Hippocampal formation (tissue), 2 donors: ENCODE measurements around the gene SLC39A6.
"Not testable (repeated sequence)": the region's sequence is repeated elsewhere in the genome, so short reads cannot be mapped to it uniquely, and the experiment has no call there.

Source experiments
- DNase-seq, 2 donors: peaks; one replicate each; lab custom pipeline; 2025; lab: John Stamatoyannopoulos, UW

The SLC39A6 gene, protein sequence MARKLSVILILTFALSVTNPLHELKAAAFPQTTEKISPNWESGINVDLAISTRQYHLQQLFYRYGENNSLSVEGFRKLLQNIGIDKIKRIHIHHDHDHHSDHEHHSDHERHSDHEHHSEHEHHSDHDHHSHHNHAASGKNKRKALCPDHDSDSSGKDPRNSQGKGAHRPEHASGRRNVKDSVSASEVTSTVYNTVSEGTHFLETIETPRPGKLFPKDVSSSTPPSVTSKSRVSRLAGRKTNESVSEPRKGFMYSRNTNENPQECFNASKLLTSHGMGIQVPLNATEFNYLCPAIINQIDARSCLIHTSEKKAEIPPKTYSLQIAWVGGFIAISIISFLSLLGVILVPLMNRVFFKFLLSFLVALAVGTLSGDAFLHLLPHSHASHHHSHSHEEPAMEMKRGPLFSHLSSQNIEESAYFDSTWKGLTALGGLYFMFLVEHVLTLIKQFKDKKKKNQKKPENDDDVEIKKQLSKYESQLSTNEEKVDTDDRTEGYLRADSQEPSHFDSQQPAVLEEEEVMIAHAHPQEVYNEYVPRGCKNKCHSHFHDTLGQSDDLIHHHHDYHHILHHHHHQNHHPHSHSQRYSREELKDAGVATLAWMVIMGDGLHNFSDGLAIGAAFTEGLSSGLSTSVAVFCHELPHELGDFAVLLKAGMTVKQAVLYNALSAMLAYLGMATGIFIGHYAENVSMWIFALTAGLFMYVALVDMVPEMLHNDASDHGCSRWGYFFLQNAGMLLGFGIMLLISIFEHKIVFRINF

DNA sequence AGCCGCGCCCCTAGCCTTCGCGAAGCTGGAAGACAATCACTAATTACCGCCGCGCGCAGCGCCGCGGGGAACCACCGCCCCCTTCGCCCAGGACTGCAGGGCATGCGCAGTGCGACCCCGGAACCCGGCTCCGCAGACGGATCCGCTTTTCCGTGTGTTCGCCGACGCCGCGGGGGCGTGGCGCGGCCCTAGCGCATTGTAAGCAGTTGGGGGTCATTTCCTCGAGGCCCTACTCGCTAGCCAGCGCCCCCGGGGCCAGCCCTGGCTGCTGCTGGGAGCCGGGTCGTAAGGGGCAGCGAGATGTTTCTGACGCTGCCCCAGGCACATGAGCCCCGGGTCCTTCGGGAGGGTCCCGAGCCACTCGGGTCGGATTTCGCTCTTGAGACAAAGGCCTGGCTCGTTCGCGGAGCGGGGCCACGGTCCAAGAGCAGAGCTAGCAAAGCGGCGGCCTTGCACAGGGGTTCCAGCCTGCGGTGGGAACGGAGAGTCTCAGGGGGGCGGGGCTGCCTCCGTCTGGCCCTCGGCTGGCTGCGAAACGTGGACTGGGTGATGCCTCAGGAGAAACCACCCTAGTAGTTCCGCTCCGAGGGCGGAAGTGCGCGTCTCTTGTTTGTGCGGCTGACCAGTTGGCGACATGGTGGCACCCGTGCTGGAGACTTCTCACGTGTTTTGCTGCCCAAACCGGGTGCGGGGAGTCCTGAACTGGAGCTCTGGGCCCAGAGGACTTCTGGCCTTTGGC lies at the start of gene SLC39A6, which contains the start of gene ELP2:
Gene SLC39A6, minus strand, starts transcription at position 41 of the 739 bp plus-strand sequence. CDS start 2,333 bp downstream, outside the sequence.
Gene ELP2, plus strand, starts transcription at position 600 of the 739 bp plus-strand sequence. Its CDS starts 35 bp downstream, at position 635.
- peak; percentile 92 to 93 for DNase-seq

DNA sequence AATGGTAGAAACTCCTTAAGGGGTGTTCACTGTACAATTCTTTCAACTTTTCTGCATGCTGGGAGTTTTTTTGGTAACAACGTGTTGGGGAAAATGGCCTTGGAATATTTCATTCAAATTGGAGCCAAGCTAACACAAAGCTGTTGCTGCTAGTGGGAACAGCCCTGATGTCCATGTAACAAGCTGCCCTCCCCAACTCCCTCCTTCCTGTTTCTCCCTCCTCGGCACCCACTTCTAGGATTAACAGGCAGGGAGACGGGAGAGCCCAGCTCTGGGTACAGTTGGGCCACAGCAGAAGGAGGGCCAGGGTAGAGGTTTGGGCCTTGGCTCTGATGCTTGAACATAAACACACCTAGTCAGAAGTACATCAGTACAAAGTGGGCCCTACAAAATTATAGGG lies 48.8 kb upstream of the SLC39A6 start:
- DNase-seq: no peak

DNA sequence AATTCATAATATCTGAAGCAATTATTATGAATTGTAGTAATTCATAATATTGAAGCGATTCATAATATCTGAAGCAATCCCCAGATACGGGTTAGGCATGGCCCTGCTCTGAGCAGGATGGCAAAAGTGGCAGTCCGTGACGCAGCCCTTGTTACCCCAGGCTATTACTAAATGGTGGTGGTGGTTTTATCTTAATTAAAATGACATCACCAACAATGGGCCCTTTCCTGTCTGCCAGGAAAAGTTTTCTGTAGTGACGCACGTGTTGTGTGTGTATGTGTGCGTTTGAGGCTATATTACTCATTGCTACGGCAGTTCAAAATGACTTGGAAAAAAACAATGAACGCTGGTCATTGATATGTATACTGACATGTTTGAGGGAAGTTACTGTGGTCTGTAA lies 47.6 kb upstream of the SLC39A6 start:
- DNase-seq: no peak

DNA sequence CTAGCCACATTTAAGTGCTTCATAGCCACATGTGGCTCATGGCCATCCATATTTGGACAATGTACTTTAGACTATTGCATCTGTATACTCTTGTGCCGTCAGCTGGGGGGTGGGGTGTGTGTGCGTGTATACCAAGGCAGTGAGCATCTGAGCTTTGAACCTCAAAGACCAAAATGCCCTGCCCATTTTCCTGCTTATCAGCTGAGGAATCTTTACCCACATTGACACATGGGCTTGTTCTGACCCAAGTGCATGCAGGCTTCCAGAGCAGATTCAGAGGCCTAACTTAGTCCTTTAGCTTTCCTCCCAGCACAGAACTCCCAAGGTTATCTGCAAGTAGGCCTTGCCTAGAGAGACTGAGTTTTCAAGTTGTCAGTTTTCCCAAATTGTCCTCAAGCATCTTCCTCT lies 47.0 kb upstream of the SLC39A6 start:
- no peak for DNase-seq

DNA sequence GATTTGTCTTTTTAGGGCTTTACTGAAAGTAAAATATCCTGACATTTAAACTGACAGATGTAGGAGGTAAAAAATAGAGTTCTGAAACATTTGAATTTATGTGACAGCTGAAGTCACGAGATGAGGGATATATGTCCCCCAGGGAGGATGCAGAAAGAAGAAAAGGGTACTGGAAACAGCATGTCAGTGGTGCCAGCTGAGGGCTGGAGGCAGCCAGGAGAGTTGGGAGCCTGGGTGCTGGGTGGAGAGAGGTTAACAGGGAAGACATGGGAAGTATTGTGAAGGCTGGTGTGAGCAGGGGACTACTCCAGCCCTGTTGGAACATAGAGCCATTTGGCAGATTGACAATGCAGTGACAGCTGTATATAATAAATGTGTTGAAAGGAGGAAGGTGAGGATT lies 46.3 kb upstream of the SLC39A6 start:
- no peak for DNase-seq

DNA sequence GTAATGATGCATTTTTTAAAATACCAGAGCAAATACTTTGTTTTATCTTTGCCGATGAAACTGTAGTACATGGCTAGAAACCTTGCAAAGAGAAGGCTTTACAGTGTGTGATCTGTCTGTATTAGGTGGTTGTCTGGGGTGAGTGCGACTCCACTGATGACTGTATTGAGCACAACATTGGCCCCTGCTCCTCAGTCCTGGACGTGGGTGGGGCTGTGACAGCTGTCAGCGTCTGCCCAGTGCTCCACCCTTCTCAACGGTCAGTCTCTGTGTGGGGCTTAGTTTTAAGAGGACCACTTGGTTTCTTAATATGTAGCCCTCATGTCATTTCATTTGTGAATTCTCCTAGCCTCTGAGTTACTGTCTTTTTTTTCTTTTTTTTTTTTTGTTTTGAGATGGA lies 40.8 kb upstream of the SLC39A6 start:
- DNase-seq: no peak

DNA sequence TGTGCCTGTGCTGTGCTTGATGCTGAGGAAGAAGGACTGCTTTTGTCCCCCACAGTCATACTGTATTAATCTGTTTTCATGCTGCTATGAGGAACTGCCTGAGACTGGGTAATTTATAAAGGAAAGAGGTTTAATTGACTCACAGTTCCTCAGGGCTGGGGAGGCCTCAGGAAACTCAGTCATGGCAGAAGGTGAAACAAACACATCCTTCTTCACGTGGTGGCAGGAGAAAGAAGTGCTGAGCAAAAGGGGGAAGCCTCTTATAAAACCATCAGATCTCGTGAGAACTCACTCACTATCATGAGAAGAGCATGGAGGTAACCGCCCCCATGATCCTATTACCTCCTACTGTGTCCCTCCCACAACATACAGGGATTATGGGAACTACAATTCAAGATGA lies 39.2 kb upstream of the SLC39A6 start:
- DNase-seq: not testable (repeated sequence)

DNA sequence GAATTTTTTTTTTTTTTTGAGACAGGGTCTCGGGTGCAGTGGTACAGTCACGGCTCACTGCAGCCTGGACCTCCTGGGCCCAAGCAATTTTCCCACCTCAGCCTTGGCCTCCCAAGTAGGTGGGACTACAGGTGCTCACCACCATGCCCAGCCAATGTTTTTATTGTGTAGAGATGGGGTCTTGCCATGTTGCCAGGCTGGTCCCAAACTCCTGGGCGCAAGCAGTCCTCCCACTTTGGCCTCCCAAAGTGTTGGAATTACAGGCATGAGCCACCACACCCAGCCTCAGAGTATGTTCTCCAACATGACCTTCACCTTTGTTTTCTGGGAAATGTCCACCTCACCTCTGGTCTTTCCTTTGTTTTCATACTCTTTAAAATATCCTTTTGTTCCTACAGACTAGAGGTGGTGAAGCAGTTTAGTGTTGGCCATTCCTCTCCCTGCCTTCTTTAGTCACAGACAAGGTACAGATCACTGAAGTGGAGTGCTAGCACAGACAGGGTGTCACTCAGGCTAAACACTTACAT lies 38.6 kb upstream of the SLC39A6 start:
- no peak for DNase-seq

DNA sequence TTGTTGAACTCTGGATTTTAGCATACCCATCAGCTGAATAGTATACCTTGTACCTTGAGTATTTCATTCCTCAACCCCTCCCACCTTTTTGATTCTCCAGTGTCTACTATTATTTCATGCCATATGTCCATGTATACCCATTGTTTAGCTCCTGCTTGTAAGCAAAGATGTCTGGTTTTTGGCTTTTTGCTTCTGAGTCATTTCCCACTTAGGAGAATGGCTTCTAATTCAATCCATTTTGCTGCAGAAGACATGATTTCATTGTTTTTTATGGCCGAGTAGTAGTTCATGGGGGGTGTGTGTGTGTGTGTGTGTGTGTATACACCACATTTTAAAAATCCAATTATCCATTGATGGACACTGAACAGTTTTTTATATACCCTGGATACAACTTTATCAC lies 33.8 kb upstream of the SLC39A6 start:
- DNase-seq: no peak

DNA sequence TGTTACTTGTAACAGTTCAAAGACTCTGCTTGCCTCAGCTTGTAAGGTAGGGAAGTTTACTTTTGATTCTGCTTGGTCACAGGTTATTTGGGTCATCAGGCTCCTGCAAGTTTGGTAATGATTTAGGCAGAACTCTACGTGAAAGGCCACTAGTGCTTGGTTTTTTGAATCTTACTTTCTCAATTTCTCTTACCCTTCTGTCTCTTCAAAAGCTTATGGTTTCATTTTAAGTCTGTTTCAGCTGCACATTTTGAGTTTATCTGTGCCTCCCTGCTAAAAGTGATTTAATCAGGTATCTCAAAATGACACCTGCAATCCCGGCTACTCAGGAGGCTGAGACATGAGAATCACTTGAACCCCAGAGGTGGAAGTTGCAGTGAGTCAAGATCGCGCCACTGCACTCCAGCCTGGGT lies 31.8 kb upstream of the SLC39A6 start:
- no peak for DNase-seq

DNA sequence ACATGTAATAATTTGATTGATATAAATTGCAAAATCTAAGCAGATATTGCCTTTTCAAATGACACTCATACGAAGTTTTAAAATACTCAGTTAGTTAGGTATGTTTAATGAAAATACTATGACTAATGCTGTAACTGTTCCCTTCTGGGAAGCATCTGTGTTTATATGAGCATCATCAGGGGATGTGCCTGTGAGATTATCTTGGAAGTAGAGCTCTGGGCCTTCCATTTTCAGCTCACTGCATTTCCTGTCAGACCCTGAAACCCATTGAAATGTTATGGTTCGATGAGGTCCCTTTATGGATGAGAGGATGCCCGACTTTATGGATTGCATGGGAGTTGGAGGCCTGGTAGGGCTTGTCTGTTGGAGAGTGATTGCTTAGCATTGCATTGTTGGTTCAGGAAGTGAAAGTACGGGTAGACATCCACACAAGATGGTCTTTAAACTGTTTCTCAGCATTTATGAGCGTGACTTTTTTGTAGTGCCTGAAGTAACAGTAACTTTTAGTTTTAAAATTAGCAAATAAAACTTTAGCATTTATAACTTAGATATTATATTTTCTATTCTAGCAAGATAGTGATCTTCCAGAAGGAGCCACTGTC lies 29.2 kb upstream of the SLC39A6 start:
- DNase-seq: no peak

DNA sequence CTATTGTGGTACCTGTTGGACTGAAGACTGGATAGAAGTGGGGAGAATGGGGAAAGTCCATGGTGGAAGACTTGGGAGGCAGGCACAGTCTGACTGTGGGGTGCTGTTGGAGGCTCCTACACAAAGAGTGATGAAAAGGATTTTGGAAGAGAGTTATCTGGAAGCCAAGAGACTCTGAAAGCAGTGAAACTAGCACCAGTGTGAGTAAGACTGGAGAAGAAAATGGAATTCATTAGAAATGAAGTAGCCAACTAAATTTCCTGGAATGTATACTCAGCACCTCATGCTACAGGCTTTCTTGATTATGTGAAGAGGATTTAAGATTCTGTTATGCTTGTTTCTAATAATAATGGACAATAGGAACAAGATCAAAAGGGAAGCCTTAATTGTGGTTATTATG lies 28.3 kb upstream of the SLC39A6 start:
- DNase-seq: no peak

DNA sequence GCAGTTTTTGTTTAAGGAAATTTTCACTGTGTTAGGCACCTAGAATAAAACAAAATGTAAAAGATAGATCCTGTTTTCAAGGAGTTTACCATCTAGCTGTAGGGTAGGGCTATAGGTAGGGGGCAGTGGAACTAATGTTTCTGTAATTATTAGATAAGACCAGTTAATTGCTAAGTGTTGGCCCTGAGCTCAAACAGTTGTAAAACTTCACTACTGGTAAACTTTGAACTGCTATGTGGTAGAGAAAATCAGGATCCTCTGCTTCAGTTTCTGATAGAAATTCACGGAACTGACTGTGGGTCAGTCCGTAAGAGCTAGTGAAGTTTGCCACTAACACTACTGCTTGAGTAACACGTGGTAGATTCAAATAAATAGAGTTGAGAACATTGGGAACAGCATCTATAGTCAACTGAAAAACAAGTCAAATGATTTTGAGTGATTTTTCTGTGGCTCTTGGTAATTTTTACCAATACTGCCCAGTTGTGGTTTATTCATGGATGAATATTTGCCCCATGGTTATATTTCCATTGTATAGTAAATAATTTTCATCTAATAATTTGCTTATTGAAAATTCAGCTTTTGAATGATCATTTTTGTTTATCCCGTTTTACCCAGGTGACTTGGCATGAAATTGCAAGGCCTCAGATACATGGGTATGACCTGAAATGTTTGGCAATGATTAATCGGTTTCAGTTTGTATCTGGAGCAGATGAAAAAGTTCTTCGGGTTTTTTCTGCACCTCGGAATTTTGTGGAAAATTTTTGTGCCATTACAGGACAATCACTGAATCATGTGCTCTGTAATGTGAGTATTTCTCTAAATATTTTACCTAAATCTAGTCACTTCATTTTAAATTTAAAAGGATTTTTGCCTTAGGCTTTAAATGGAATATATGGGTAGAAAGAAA lies 27.0 kb upstream of the SLC39A6 start:
- no peak for DNase-seq

DNA sequence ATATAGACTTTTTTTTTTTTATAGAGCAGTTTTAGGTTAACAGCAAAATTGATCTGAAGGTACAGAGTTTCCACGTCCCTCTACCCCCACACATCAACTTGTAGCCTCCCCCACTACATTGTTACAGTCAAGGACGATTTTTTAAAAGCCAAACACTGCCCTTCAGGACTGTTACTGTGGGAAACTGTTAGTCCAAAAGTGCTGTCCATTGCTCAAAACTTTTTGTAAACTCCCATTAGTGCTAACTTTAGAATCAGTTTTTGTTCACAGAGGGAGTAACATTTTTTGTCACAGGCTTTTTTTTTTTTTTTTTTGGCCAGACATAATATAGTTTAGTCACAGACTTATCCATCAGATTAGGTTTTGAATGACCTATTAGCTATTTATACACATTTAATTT lies 24.6 kb upstream of the SLC39A6 start:
- no peak for DNase-seq

DNA sequence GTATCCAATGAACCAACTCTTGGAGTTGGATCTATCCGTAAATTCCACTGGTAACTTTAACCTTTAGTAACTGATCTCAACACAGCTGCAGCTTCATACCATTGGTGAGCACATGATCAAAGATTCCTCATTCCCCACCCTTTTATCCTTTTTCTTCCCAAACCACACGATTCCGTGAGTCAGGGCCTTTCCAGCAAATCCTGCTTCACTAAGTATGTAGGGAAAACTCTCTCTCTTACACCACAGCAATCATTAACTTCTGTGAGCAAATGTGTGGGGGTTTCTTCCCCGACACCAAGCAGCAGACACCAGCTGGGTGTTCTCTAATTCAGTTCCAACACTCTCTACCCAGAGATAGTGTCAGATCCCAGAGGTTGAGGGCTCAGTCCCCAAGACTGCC lies 24.1 kb upstream of the SLC39A6 start:
- DNase-seq: no peak

DNA sequence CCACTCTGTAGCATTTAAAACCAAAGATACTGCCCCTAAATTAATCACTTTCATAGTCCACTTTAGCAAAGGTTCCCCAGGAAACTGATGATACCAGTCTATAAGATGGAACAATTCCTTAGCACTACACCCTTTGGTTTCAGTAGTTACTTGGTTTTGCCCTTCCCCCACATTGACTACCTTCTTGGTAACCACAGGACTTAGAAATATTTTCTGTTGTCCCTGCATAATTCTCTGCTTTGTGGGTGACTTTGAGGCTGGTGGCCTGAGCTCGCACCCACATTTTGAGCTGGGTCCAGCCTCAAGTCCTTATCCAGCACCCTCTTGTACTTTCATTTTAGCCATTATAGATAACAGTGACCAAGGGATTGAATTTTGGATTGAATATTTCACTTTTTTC lies 23.6 kb upstream of the SLC39A6 start:
- no peak for DNase-seq

DNA sequence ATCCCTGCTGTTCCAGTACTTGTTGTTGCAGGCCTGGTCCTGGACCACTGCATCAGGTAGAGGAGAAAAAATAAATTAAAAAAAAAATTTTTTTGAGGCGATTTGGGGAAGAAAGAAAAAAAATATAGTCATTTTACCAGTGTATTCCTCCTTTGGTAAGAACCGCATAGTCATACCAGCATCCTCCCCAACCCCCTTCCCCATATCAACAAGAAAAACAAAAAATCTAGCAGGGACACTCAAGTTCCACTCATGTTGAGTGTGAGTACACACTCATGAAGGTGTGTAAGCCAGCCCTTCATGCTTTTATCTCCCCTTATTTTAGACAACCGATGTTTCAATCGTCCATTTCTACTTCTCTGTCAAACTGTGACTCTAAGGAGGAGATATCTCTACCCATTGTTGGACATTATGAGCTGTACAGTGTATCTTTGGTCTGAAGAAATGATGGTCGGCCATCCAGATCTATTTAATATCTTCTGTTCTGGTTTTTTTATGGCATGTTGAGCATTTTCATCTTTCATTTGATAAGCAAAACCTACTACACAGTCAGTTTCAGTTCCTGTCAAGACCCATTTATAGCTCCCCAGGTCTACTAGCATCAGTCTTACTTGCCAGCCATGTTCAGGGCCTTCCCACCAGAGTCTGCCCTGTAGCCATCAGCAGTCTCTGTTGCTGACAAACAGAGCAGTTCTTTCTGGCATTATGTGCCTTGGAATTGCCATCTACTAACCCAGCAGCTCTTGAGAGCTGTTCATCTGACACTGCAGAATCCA lies 20.6 kb upstream of the SLC39A6 start:
- DNase-seq: no peak

DNA sequence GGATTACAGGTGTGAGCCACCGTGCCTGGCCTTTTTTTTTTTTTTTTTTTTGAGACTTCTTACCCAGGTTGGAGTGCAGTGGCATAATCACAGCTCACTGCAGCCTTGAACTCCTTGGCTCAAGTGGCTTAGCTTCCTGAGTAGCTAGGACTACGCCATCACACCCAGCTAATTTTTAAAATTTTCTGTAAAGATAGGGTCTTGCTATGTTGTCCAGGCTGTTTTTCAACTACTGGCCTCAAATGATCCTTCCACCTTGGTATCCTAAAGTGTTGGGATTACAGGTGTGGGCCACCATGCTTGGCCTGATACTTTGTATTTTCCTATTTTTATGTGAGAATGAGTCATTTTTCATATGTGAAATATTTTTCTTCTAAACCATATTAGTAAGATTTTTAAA lies 14.3 kb upstream of the SLC39A6 start:
- DNase-seq: no peak

DNA sequence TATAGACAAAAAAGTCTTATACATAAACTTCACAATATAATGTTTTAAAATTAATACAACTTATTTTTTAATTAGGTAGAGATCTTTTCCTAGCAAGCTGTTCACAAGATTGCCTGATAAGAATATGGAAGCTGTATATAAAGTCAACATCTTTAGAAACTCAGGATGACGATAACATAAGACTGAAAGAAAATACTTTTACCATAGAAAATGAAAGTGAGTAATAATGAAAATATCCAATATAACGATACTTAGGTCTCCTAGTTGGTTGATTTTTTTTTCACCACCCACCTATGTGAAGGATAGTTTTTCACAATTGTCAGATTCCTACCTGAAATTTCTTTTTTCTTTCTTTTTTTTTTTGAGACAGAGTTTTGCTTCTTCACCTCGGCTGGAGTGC lies 13.6 kb upstream of the SLC39A6 start:
- no peak for DNase-seq

DNA sequence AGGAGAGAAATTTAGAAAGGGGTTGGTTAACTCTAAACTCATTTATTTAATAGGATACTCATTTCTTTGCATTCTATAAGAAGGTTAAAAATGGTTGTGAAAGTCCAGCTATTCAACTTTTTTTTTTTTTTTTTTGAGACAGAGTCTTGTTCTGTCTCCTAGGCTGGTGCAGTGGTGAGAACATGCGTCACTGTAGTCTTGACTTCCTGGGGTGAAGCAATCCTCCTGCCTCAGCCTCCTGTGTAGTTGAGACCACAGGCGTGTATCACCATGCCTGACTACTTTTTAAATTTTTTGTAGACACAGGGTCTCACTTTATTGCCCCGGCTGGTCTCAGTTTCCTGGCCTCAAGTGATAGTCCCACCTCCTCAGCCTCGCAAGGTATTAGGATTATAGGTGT lies 12.4 kb upstream of the SLC39A6 start:
- DNase-seq: no peak
